Measurements from ENCODE around the gene SCAPER. TPM values are rescaled to one million over a fixed set of nuclear protein-coding genes. Genes with fewer than 3 reads are reported as not detected.

SCAPER gene
- total and polyA plus RNA-seq, 10 of the 15 experiments (the other 5 are each of a cell fraction or from before 2014, with no cell fraction given) = 1.0 to 7.7 (median 3.9) TPM

DNA sequence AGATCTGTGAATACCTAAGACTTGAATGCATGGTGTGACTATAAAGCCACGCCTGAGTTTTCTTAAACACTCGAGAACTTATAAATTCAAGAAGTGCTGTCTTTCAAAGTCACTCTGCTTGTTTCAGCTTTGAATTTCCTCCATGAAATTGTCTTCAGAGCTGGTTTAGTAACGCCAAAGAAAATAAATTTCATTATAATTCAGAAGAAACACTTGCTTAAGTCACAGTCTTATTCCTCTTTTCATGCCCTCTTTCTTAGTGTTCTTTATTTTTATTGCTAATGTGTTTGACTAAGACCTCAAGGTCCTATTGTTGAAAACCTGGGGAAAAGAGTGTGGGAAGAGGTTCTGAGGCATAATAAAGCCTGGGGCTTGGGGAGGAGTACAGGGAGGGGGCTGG lies 23.1 kb upstream of the SCAPER start:
- no peak overlapping the region for H3K4me2 ChIP-seq (ENCODE audit: control insufficient read depth, insufficient read depth)
- peaks cover 0 to 2% of the 10 kb centered on the region in 2 experiments; a peak in 2 of 4 replicates for H3K27me3 ChIP-seq (replicated peaks in 1 of 2; ENCODE audit: control insufficient read depth in 2 of 2, insufficient read depth in 2 of 2, low read length in 1 of 2)
- in situ Hi-C loops (cut with MboI) (no loop called here), intact Hi-C loops (cut with micrococcal nuclease; ENCODE audit: unreplicated experiment) (no loop called here)
- H3K9ac ChIP-seq (ENCODE audit: control insufficient read depth, insufficient read depth, low read length) = no peak overlapping the region
- peaks cover 6% of the 10 kb centered on the region for H3K79me2 ChIP-seq (ENCODE audit: control insufficient read depth, insufficient read depth, low read length)
- ChIA-PET POLR2A (no interaction called here), RAD21 (ENCODE audit: unreplicated experiment) (no interaction called here), CTCF (interaction anchor here (0.7 kb wide), 1 partner anchor 55 kb away, joined by 3 read pairs; no protein-coding TSS in a partner anchor), SMC1A (ENCODE audit: uncharacterized antibody, unreplicated experiment) (interaction anchor here (0.6 to 1.2 kb wide), 2 partner anchors 25 to 610 kb away, joined by 3 read pairs; no protein-coding TSS in a partner anchor)
- BruUV-seq (replicated peaks) = no TSS peak
- ATAC-seq (no peak), FAIRE-seq (no peak), DNase-seq (ENCODE audit: low read depth, low spot score) (no peak)
- no peak overlapping the region; the same call in 1 of the 2 replicates for H2AFZ ChIP-seq (ENCODE audit: control insufficient read depth, low read depth, low read length)
- H4K20me1 ChIP-seq (ENCODE audit: control insufficient read depth, insufficient read depth) = no peaks in the 10 kb centered on the region
- H3K36me3 ChIP-seq (ENCODE audit: control insufficient read depth in 2 of 2, insufficient read depth in 2 of 2, low read length in 1 of 2) = no peaks in the 10 kb centered on the region
- no peaks in the 10 kb centered on the region for H3K4me1 ChIP-seq (ENCODE audit: control insufficient read depth, insufficient read depth, low read length)
- H3K9me3 ChIP-seq (replicated peaks; ENCODE audit: control insufficient read depth, insufficient read depth, low read length) = no peaks in the 10 kb centered on the region
- H3K27ac ChIP-seq (ENCODE audit: control insufficient read depth, insufficient read depth) = no peak overlapping the region
- WGBS (ENCODE audit: insufficient coverage, insufficient replicate concordance, low lambda C conversion rate, missing lambda C conversion rate) = 47% methylated on average over 3 of the region's 3 CpGs
- H3K4me3 ChIP-seq = no peak overlapping the region
- TF ChIP-seq TBL1XR1 (IDR thresholded peaks at IDR 0.05; ENCODE audit: low read depth, low read length) (no peak), RELA (IDR thresholded peaks at IDR 0.05; ENCODE audit: borderline replicate concordance, partially characterized antibody) (no peak), ATF2 (IDR thresholded peaks at IDR 0.05; ENCODE audit: low read length) (no peak), CHD1 (IDR thresholded peaks at IDR 0.05; ENCODE audit: low read depth, low read length) (no peak), MYC (IDR thresholded peaks at IDR 0.05; ENCODE audit: insufficient read depth, insufficient read length, insufficient replicate concordance, low read length, severe bottlenecking) (no peak), PKNOX1 (IDR thresholded peaks at IDR 0.05) (no peak), POLR2AphosphoS5 (IDR thresholded peaks at IDR 0.05; ENCODE audit: low read length) (no peak), E2F8 (IDR thresholded peaks at IDR 0.05; ENCODE audit: low read depth, partially characterized antibody) (no peak), NR2C1 (IDR thresholded peaks at IDR 0.05) (no peak), CHD4 (IDR thresholded peaks at IDR 0.05) (no peak), WRNIP1 (IDR thresholded peaks at IDR 0.05; ENCODE audit: borderline replicate concordance, low read depth, low read length) (no peak), MAX (IDR thresholded peaks at IDR 0.05; ENCODE audit: low read depth, low read length) (no peak), TARDBP (IDR thresholded peaks at IDR 0.05; ENCODE audit: borderline replicate concordance) (no peak)
- TF ChIP-seq, protein P1, sequence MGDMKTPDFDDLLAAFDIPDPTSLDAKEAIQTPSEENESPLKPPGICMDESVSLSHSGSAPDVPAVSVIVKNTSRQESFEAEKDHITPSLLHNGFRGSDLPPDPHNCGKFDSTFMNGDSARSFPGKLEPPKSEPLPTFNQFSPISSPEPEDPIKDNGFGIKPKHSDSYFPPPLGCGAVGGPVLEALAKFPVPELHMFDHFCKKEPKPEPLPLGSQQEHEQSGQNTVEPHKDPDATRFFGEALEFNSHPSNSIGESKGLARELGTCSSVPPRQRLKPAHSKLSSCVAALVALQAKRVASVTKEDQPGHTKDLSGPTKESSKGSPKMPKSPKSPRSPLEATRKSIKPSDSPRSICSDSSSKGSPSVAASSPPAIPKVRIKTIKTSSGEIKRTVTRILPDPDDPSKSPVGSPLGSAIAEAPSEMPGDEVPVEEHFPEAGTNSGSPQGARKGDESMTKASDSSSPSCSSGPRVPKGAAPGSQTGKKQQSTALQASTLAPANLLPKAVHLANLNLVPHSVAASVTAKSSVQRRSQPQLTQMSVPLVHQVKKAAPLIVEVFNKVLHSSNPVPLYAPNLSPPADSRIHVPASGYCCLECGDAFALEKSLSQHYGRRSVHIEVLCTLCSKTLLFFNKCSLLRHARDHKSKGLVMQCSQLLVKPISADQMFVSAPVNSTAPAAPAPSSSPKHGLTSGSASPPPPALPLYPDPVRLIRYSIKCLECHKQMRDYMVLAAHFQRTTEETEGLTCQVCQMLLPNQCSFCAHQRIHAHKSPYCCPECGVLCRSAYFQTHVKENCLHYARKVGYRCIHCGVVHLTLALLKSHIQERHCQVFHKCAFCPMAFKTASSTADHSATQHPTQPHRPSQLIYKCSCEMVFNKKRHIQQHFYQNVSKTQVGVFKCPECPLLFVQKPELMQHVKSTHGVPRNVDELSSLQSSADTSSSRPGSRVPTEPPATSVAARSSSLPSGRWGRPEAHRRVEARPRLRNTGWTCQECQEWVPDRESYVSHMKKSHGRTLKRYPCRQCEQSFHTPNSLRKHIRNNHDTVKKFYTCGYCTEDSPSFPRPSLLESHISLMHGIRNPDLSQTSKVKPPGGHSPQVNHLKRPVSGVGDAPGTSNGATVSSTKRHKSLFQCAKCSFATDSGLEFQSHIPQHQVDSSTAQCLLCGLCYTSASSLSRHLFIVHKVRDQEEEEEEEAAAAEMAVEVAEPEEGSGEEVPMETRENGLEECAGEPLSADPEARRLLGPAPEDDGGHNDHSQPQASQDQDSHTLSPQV (IDR thresholded peaks at IDR 0.05) = no peak

Measured in GM12878 (cell line).